ENCODE results near the gene SERPINB4. TPM values are rescaled to one million over a fixed set of nuclear protein-coding genes. Genes with fewer than 3 reads are reported as not detected.

SERPINB4 gene
- total RNA-seq: 0.64 TPM in 1 of 2 replicates, not detected in the other

GRCh38 chr18:63644142-63644541 is at the start of gene SERPINB4:
TSS of gene SERPINB4 (minus strand) at chr18:63644256. CDS start at chr18:63643577, 679 bp downstream.

GRCh38 chr18:63661750-63662149 is 17.7 kb upstream of the SERPINB4 start, which contains the start of gene SERPINB3:
TSS of gene SERPINB3 (minus strand) at chr18:63661893. CDS start at chr18:63661216, 677 bp downstream.

Other genes starting within 250 kb of the SERPINB4 start
- gene VPS4B, start 221.8 kb downstream of the SERPINB4 start, total RNA-seq: 25.7 and 36.1 TPM in 2 replicates
- 1.0 and 1.8 TPM in 2 replicates for gene SERPINB5, start 167.3 kb downstream of the SERPINB4 start, total RNA-seq
- not detected in 2 replicates for gene SERPINB12, start 101.9 kb downstream of the SERPINB4 start, total RNA-seq
- gene SERPINB13, start 56.9 kb downstream of the SERPINB4 start, total RNA-seq: not detected in 2 replicates
- under 0.01 TPM in 1 of 2 replicates, not detected in the other for gene SERPINB3, start 17.6 kb upstream of the SERPINB4 start, total RNA-seq
- not detected in 2 replicates for gene SERPINB11, start 58.7 kb upstream of the SERPINB4 start, total RNA-seq
- gene SERPINB7, start 131.2 kb upstream of the SERPINB4 start, total RNA-seq: 0.91 TPM in 1 of 2 replicates, not detected in the other
- gene SERPINB2, start 243.4 kb upstream of the SERPINB4 start, total RNA-seq: 1.4 and 19.1 TPM in 2 replicates

All from epithelial cell of alveolus of lung (primary cell).